ENCODE measurements around the gene PRKCG.

DNA sequence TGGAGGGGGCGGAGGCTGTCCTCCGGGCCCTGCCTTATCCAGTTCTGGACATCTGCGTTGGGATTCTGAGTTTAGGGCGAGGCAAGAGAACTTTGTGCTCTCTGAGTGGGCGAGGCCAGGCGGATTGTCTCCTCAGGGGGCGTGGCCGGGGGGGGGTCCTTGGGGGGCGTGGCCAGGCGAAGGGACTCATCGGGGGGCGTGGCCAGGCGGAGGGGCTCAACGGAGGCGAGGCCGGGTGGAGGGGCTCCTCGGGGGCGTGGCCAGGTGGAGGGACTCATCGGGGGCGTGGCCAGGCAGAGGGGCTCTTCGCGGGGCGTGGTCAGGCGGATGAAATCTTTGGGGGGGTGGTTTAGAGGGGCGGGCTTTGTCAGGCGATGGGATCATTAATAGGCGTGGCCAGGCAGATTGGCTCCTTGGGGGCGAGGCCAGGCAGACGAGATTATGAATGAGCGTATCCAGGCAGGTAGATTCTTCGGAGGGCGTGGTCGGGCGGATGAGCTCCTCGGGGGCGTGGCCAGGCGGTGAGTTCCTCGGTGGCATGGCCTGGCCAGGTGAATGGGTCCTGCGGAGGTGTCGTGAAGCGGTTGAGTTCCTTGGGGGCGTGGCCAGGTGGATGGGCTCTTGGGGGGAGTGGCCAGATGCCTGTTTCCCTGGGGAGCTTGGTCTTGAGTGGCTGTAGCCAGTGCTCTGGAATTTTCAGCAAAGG is 16.8 kb downstream of the PRKCG start:
- TF ChIP-seq, protein P1, sequence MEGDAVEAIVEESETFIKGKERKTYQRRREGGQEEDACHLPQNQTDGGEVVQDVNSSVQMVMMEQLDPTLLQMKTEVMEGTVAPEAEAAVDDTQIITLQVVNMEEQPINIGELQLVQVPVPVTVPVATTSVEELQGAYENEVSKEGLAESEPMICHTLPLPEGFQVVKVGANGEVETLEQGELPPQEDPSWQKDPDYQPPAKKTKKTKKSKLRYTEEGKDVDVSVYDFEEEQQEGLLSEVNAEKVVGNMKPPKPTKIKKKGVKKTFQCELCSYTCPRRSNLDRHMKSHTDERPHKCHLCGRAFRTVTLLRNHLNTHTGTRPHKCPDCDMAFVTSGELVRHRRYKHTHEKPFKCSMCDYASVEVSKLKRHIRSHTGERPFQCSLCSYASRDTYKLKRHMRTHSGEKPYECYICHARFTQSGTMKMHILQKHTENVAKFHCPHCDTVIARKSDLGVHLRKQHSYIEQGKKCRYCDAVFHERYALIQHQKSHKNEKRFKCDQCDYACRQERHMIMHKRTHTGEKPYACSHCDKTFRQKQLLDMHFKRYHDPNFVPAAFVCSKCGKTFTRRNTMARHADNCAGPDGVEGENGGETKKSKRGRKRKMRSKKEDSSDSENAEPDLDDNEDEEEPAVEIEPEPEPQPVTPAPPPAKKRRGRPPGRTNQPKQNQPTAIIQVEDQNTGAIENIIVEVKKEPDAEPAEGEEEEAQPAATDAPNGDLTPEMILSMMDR (conservative IDR thresholded peaks at IDR 0.05; ENCODE audit: low read depth, low read length), result no peak
- no peak for TF ChIP-seq EZH2 (IDR thresholded peaks at IDR 0.05; ENCODE audit: borderline replicate concordance, low read depth, low read length, poor library complexity, severe bottlenecking)
